Natural killer cell (primary cell): ENCODE measurements around the gene CD2AP. TPM values are rescaled to one million over a fixed set of nuclear protein-coding genes. Genes with fewer than 3 reads are reported as not detected.

Source experiments
- ATAC-seq, 3 donors: fragments of 150-1000 bp in 2 of 3; fragments of 200-7000 bp in 1 of 3; cut with Tn5 transposase; 1 replicate in 1 of 3; 2 replicates in 2 of 3; pipeline ENCODE4 v1.10.0; 2021; ENCODE audit warnings: mild to moderate bottlenecking in 2 of 3, moderate library complexity in 2 of 3
- DNase-seq, 2 donors: peaks; one replicate each; pipeline versions ENCODE4 v3.0.0 to v3.0.0-alpha.2; 2013 to 2021; ENCODE audit warnings: mixed read lengths in 1 of 2
- H3K27ac ChIP-seq: one replicate; pipeline ENCODE4 v1.5.1; 2013; ENCODE audit warnings: mild to moderate bottlenecking, low read length
- H3K27me3 ChIP-seq: one replicate; pipeline ENCODE4 v1.6.1; 2013; ENCODE audit warnings: low read length; ENCODE audit not compliant: control insufficient read depth, insufficient read depth
- H3K36me3 ChIP-seq: one replicate; pipeline ENCODE4 v1.6.1; 2013; ENCODE audit warnings: low read length; ENCODE audit not compliant: control insufficient read depth, insufficient read depth
- H3K4me1 ChIP-seq: one replicate; pipeline ENCODE4 v1.6.1; 2013; ENCODE audit warnings: low read length; ENCODE audit not compliant: control insufficient read depth, insufficient read depth
- H3K4me3 ChIP-seq: one replicate; pipeline ENCODE4 v1.5.1; 2013; ENCODE audit warnings: low read length
- H3K9me3 ChIP-seq: one replicate; pipeline ENCODE4 v1.6.1; 2013; ENCODE audit warnings: low read length; ENCODE audit not compliant: control insufficient read depth, insufficient read depth
- H3K27ac Mint-ChIP-seq, 2 donors: one replicate each; pipeline ENCODE4 v1.8.0; 2022; ENCODE audit warnings: mild to moderate bottlenecking in 2 of 2, mixed read lengths in 2 of 2, moderate library complexity in 1 of 2
- H3K27me3 Mint-ChIP-seq, 2 donors: one replicate each; pipeline ENCODE4 v1.8.0; 2022; ENCODE audit warnings: low read depth in 2 of 2, mixed read lengths in 2 of 2
- H3K36me3 Mint-ChIP-seq: one replicate; pipeline ENCODE4 v1.8.0; 2022; ENCODE audit warnings: mixed read lengths
- H3K4me1 Mint-ChIP-seq, 2 donors: one replicate each; pipeline ENCODE4 v1.8.0; 2022; ENCODE audit warnings: mixed read lengths in 2 of 2
- H3K4me3 Mint-ChIP-seq: one replicate; pipeline ENCODE4 v1.8.0; 2022; ENCODE audit warnings: mild to moderate bottlenecking, moderate library complexity, mixed read lengths
- H3K9me3 Mint-ChIP-seq, 2 donors: one replicate each; pipeline ENCODE4 v1.8.0; 2022; ENCODE audit warnings: mixed read lengths in 2 of 2
- WGBS: methylation state at CpG from one replicate; pipeline ENCODE4 v1.1.7; 2013; ENCODE audit warnings: missing lambda C conversion rate; ENCODE audit not compliant: insufficient coverage; 5-methylcytosine and 5-hydroxymethylcytosine counted together
- intact Hi-C: fragments of 100-400 bp; cut with micrococcal nuclease; formaldehyde crosslinking; loops from one replicate; pipeline ENCODE4 v1.14.2; 2022
- total RNA-seq, 4 donors: library from RNA; stranded (reverse); fragments of 120-200 nt in 1 of 4; gene quantifications; one replicate each; pipeline versions ENCODE4 v1.2.3 to v1.2.4, GENCODE V29; 2013 to 2022
- TF ChIP-seq, protein P1 (sequence below): fragments of 200-600 bp; IDR thresholded peaks from one replicate; pipeline ENCODE4 v1.8.0; 2022; ENCODE audit warnings: antibody characterized with exemption

Gene CD2AP
- total RNA-seq, 3 donors from 2014 or later (not counting 1 experiment from before 2014, with no cell fraction given): 23.8 to 26.3 (median 26.3) TPM

DNA sequence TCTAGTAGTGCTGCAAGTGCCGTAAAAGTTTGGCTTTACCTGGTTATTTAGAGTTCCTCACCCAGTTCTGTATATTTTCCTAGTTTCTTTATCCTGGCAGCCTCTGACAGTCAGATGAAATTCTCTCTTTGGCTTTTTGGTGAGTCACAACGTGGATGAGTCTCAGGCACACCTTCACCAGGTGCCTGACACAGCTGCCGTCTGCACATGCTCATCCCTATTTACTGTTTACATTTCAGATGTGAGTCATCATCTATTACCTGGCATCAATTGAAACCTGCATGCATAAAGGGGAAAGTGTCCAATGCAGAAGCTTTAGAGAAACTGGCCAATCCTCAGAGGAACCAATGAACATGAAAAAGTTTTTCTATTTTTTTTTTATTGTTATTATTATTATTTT, 187.5 kb downstream of the CD2AP start:
- Histone ChIP-seq H3K4me3 (no peak overlapping the region), H3K36me3 (no peaks in the 10 kb centered on the region), H3K4me1 (no peaks in the 10 kb centered on the region), H3K9me3 (no peaks in the 10 kb centered on the region), H3K27ac (no peak overlapping the region), H3K27me3 (no peaks in the 10 kb centered on the region)
- Mint-ChIP-seq H3K9me3 (peaks cover 0 to 2% of the 10 kb centered on the region in 2 donors), H3K4me1 (peaks cover 5% of the 10 kb centered on the region in 2 donors), H3K36me3 (no peaks in the 10 kb centered on the region), H3K27me3 (peaks cover 6 to 15% of the 10 kb centered on the region in 2 donors), H3K27ac (no peak overlapping the region), H3K4me3 (no peak overlapping the region)
- WGBS: 85% methylated on average over 3 of the region's 3 CpGs
- intact Hi-C loops: no loop called here
- TF ChIP-seq, protein P1, sequence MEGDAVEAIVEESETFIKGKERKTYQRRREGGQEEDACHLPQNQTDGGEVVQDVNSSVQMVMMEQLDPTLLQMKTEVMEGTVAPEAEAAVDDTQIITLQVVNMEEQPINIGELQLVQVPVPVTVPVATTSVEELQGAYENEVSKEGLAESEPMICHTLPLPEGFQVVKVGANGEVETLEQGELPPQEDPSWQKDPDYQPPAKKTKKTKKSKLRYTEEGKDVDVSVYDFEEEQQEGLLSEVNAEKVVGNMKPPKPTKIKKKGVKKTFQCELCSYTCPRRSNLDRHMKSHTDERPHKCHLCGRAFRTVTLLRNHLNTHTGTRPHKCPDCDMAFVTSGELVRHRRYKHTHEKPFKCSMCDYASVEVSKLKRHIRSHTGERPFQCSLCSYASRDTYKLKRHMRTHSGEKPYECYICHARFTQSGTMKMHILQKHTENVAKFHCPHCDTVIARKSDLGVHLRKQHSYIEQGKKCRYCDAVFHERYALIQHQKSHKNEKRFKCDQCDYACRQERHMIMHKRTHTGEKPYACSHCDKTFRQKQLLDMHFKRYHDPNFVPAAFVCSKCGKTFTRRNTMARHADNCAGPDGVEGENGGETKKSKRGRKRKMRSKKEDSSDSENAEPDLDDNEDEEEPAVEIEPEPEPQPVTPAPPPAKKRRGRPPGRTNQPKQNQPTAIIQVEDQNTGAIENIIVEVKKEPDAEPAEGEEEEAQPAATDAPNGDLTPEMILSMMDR: no peak
- DNase-seq (no peak), ATAC-seq (no peak)

DNA sequence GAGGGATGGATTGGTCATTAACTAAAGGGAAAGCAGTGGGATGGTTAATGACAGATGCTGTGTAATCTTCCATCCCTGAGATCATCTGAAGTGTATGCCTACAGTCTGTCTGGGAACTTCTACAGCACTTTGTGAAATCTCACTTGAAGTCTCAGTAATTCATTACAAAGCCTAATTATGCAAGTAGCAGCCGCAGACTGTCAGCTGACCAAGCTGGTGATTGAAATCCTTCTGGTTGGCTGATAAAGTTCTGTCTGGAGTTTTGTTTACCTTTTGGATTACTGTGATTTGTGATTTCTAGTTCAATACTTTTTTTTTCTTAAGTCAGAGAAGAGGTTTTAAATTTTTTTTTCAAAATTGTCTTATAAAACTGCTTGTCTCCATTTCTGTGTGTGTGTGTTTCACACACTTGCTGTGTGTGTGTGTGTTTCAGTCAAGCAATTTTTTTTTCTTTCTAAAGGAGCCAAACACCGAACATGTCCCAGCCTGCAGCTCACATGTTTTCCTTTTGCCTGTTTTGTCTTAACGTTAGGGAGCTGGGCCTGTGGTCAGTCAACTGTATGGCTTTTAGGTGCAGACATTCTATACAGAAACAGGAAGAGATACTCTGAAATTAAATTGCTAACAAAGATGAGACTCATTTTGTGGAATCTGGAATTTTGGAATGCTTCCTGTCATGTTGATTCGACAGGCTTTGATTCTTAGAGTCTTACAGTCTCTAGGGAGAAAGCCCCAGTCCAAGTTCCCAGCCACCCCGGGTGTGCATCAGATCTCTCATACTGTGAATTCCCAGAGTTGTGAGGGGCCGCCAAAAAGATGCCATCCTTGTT, 192.3 kb downstream of the CD2AP start:
- DNase-seq (no peak), ATAC-seq (no peak)
- no peaks in the 10 kb centered on the region for H3K27me3 ChIP-seq
- H3K9me3 Mint-ChIP-seq: peaks cover 0 to 2% of the 10 kb centered on the region in 2 donors
- H3K36me3 Mint-ChIP-seq: no peaks in the 10 kb centered on the region
- no peaks in the 10 kb centered on the region for H3K9me3 ChIP-seq
- H3K4me3 ChIP-seq: no peak overlapping the region
- no peak overlapping the region for H3K27ac ChIP-seq
- peaks cover 5% of the 10 kb centered on the region in 2 donors for H3K4me1 Mint-ChIP-seq
- TF ChIP-seq, protein P1: no peak
- peaks cover 5 to 12% of the 10 kb centered on the region in 2 donors for H3K27me3 Mint-ChIP-seq
- H3K4me1 ChIP-seq: no peaks in the 10 kb centered on the region
- intact Hi-C loops: no loop called here
- no peak overlapping the region for H3K4me3 Mint-ChIP-seq
- H3K36me3 ChIP-seq: no peaks in the 10 kb centered on the region
- 75% methylated on average over 6 of the region's 6 CpGs for WGBS
- no peak overlapping the region for H3K27ac Mint-ChIP-seq

DNA sequence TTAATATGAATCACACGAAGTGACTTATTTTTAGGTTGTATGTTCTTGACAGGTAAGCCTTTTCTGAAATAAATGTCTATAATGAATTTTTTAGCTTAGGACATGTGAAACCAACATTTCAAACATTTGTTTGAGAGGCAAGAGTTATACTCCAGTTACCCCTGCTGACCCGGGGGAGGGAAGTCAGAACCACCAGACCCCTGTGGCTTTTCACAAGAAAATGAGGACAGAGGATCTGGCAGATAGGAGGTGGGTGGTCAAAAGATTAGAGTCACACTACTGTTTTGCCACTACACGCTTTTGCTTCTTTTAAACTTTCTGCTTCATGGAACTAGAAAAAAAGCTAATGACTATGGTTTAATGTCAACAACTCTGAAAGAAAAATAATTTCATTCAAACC, 193.3 kb downstream of the CD2AP start:
- H3K27ac Mint-ChIP-seq: no peak overlapping the region
- peaks cover 0 to 2% of the 10 kb centered on the region in 2 donors for H3K9me3 Mint-ChIP-seq
- Histone ChIP-seq H3K27me3 (no peaks in the 10 kb centered on the region), H3K9me3 (no peaks in the 10 kb centered on the region), H3K27ac (no peak overlapping the region), H3K4me1 (no peaks in the 10 kb centered on the region), H3K36me3 (no peaks in the 10 kb centered on the region), H3K4me3 (no peak overlapping the region)
- peaks cover 4 to 5% of the 10 kb centered on the region in 2 donors for H3K4me1 Mint-ChIP-seq
- H3K27me3 Mint-ChIP-seq: peaks cover 5 to 12% of the 10 kb centered on the region in 2 donors
- DNase-seq (no peak), ATAC-seq (no peak)
- intact Hi-C loops: no loop called here
- TF ChIP-seq, protein P1: no peak
- no peaks in the 10 kb centered on the region for H3K36me3 Mint-ChIP-seq
- H3K4me3 Mint-ChIP-seq: no peak overlapping the region
- WGBS: 57% methylated on average over 3 of the region's 3 CpGs
